IMR-90 (cell line): ENCODE results near the gene ERGIC1. TPM values are rescaled to one million over a fixed set of nuclear protein-coding genes. Genes with fewer than 3 reads are reported as not detected.

Experiments
- ATAC-seq: fragments of 200-7000 bp; cut with Tn5 transposase; 2 replicates; pipeline ENCODE4 v1.9.1; 2020; ENCODE audit warnings: low read depth, mild to moderate bottlenecking, moderate library complexity
- BruUV-seq: library from RNA; stranded (reverse); fragments of 400-500 nt; replicated peaks from 2 replicates; lab custom pipeline; 2021; lab: Mats Ljungman, UMichigan
- CTCF ChIA-PET: fragments of 300-600 bp; formaldehyde crosslinking; extraction: SDS; loops from one replicate; lab custom pipeline; 2021; ENCODE audit warnings: antibody characterized with exemption; lab: Yijun Ruan, JAX
- POLR2A ChIA-PET: fragments of 300-600 bp; sonication (Branson Sonifier 250); formaldehyde crosslinking; loops from one replicate; lab custom pipeline; 2022; ENCODE audit warnings: antibody characterized with exemption; ENCODE audit not compliant: unreplicated experiment; lab: Charles Lee
- DNase-seq: peaks from one replicate; pipeline ENCODE4 v3.0.0; 2013
- H2AFZ ChIP-seq: replicated peaks from 2 replicates; pipeline ENCODE3; 2013; ENCODE audit warnings: low read length, mild to moderate bottlenecking; ENCODE audit not compliant: poor library complexity
- H2AK5ac ChIP-seq: 2 replicates; pipeline ENCODE4 v1.6.1; 2013; ENCODE audit warnings: low read depth, low read length, inconsistent platforms
- H2AK9ac ChIP-seq: replicated peaks from 2 replicates; pipeline ENCODE3; 2013; ENCODE audit warnings: mild to moderate bottlenecking, low read depth, low read length, moderate library complexity; ENCODE audit not compliant: poor library complexity
- H2BK120ac ChIP-seq: 2 replicates; pipeline ENCODE4 v1.6.1; 2013; ENCODE audit warnings: low read depth, low read length, inconsistent platforms
- H2BK15ac ChIP-seq: 3 replicates; pipeline ENCODE4 v1.6.1; 2013; ENCODE audit warnings: low read depth, low read length, inconsistent platforms
- H2BK20ac ChIP-seq: 2 replicates; pipeline ENCODE4 v1.6.1; 2013; ENCODE audit warnings: low read depth, mild to moderate bottlenecking, inconsistent platforms, low read length, moderate library complexity
- H2BK5ac ChIP-seq: 2 replicates; pipeline ENCODE4 v1.6.1; 2013; ENCODE audit warnings: mild to moderate bottlenecking, low read depth, low read length, inconsistent platforms; ENCODE audit not compliant: poor library complexity, severe bottlenecking
- H3K14ac ChIP-seq: replicated peaks from 2 replicates; pipeline ENCODE4 v1.6.1; 2013; ENCODE audit warnings: low read depth, low read length, inconsistent platforms
- H3K18ac ChIP-seq: 2 replicates; pipeline ENCODE4 v1.6.1; 2013; ENCODE audit warnings: low read depth, low read length, control low read depth
- H3K23ac ChIP-seq: 2 replicates; pipeline ENCODE4 v1.6.1; 2013; ENCODE audit warnings: low read depth, low read length, inconsistent platforms
- H3K27ac ChIP-seq: 2 replicates; pipeline ENCODE4 v1.5.1; 2013; ENCODE audit warnings: mild to moderate bottlenecking, control low read depth, low read length; ENCODE audit not compliant: insufficient read depth
- H3K27me3 ChIP-seq: 2 replicates; pipeline ENCODE4 v1.6.1; 2013; ENCODE audit warnings: low read length; ENCODE audit not compliant: control insufficient read depth, insufficient read depth
- H3K36me3 ChIP-seq: 2 replicates; pipeline ENCODE4 v1.6.1; 2013; ENCODE audit warnings: low read length, mixed read lengths; ENCODE audit not compliant: control insufficient read depth, insufficient read depth
- H3K4ac ChIP-seq: 2 replicates; pipeline ENCODE4 v1.6.1; 2013; ENCODE audit warnings: low read depth, low read length, inconsistent platforms
- H3K4me1 ChIP-seq: 2 replicates; pipeline ENCODE4 v1.6.1; 2013; ENCODE audit warnings: low read length, mixed read lengths; ENCODE audit not compliant: control insufficient read depth, insufficient read depth
- H3K4me2 ChIP-seq: 2 replicates; pipeline ENCODE4 v1.6.1; 2013; ENCODE audit warnings: low read depth, mild to moderate bottlenecking, control low read depth, low read length, moderate library complexity
- H3K4me3 ChIP-seq: 2 replicates; pipeline ENCODE4 v1.5.1; 2013; ENCODE audit warnings: low read depth, mild to moderate bottlenecking, control low read depth, low read length, moderate library complexity; ENCODE audit not compliant: insufficient read depth
- H3K56ac ChIP-seq: 2 replicates; pipeline ENCODE4 v1.6.1; 2013; ENCODE audit warnings: low read length, inconsistent platforms; ENCODE audit not compliant: insufficient read depth; ENCODE audit errors: extremely low read depth
- H3K79me1 ChIP-seq, 2 experiments: 2 replicates each; pipeline ENCODE4 v1.6.1; 2013; ENCODE audit warnings: low read length in 2 of 2, inconsistent platforms in 1 of 2, low read depth in 1 of 2
- H3K9ac ChIP-seq: 2 replicates; pipeline ENCODE4 v1.6.1; 2013; ENCODE audit warnings: low read depth, low read length, control low read depth
- H3K9me1 ChIP-seq: 2 replicates; pipeline ENCODE4 v1.6.1; 2013; ENCODE audit warnings: low read length, inconsistent platforms; ENCODE audit not compliant: insufficient read depth
- H3K9me3 ChIP-seq: 2 replicates; pipeline ENCODE4 v1.6.1; 2013; ENCODE audit warnings: low read length; ENCODE audit not compliant: control insufficient read depth, insufficient read depth
- H4K20me1 ChIP-seq: 2 replicates; pipeline ENCODE4 v1.6.1; 2013; ENCODE audit warnings: low read length, inconsistent platforms; ENCODE audit not compliant: insufficient read depth
- H4K5ac ChIP-seq: 2 replicates; pipeline ENCODE4 v1.6.1; 2013; ENCODE audit warnings: mild to moderate bottlenecking, low read depth, low read length, control low read depth
- H4K8ac ChIP-seq, 2 experiments: 2 replicates each; pipeline ENCODE4 v1.6.1; 2013; ENCODE audit warnings: low read depth in 2 of 2, low read length in 2 of 2, control low read depth in 1 of 2, inconsistent platforms in 1 of 2
- H4K91ac ChIP-seq: 2 replicates; pipeline ENCODE4 v1.6.1; 2013; ENCODE audit warnings: low read depth, low read length, inconsistent platforms; ENCODE audit not compliant: insufficient read depth
- BHLHE40 ChIP-seq: fragments of 150-350 bp; IDR thresholded peaks from 2 replicates; pipeline ENCODE4 v1.6.1; 2016; ENCODE audit warnings: mild to moderate bottlenecking, low read depth, low read length
- CEBPB ChIP-seq: IDR thresholded peaks from 2 replicates; pipeline ENCODE4 v1.6.1; 2012; ENCODE audit warnings: low read depth, low read length, improper control_type of control experiment
- CHD1 ChIP-seq: IDR thresholded peaks from 2 replicates; pipeline ENCODE4 v1.6.1; 2012; ENCODE audit warnings: low read depth, low read length, improper control_type of control experiment
- CTCF ChIP-seq: conservative IDR thresholded peaks from 2 replicates; pipeline ENCODE4 v1.5.1; 2012; ENCODE audit warnings: mild to moderate bottlenecking, low read depth, low read length, improper control_type of control experiment
- ELK1 ChIP-seq: fragments of 150-350 bp; IDR thresholded peaks from 2 replicates; pipeline ENCODE4 v1.6.1; 2016; ENCODE audit warnings: low read depth, mild to moderate bottlenecking, low read length, moderate library complexity, borderline replicate concordance
- FOS ChIP-seq: fragments of 150-350 bp; IDR thresholded peaks from 2 replicates; pipeline ENCODE4 v1.6.1; 2016; ENCODE audit warnings: low read depth, low read length
- MAFK ChIP-seq: IDR thresholded peaks from 2 replicates; pipeline ENCODE4 v1.6.1; 2012; ENCODE audit warnings: low read depth, low read length, improper control_type of control experiment
- MAZ ChIP-seq: IDR thresholded peaks from 2 replicates; pipeline ENCODE4 v1.6.1; 2012; ENCODE audit warnings: low read depth, mild to moderate bottlenecking, low read length, improper control_type of control experiment, moderate library complexity, borderline replicate concordance
- MXI1 ChIP-seq: IDR thresholded peaks from 2 replicates; pipeline ENCODE4 v1.6.1; 2012; ENCODE audit warnings: low read depth, mild to moderate bottlenecking, low read length, moderate library complexity, borderline replicate concordance
- NFE2L2 ChIP-seq: fragments of 150-350 bp; IDR thresholded peaks from 2 replicates; pipeline ENCODE4 v1.6.1; 2016; ENCODE audit warnings: low read depth, mild to moderate bottlenecking, low read length
- POLR2A ChIP-seq: IDR thresholded peaks from 2 replicates; pipeline ENCODE4 v1.6.1; 2012; ENCODE audit warnings: mild to moderate bottlenecking, low read depth, low read length
- RAD21 ChIP-seq: IDR thresholded peaks from 2 replicates; pipeline ENCODE4 v1.6.1; 2012; ENCODE audit warnings: low read length, improper control_type of control experiment
- RCOR1 ChIP-seq: IDR thresholded peaks from 2 replicates; pipeline ENCODE4 v1.6.1; 2012; ENCODE audit warnings: mild to moderate bottlenecking, low read length, improper control_type of control experiment; ENCODE audit not compliant: insufficient replicate concordance
- RFX5 ChIP-seq: IDR thresholded peaks from 2 replicates; pipeline ENCODE4 v1.8.0; 2012; ENCODE audit warnings: low read depth, mild to moderate bottlenecking, low read length, moderate library complexity
- SMC3 ChIP-seq: fragments of 150-350 bp; IDR thresholded peaks from 2 replicates; pipeline ENCODE4 v1.6.1; 2016; ENCODE audit warnings: low read depth, mild to moderate bottlenecking, antibody characterized with exemption, low read length, moderate library complexity
- WGBS, 2 experiments: methylation state at CpG; one replicate each; pipeline versions ENCODE4 v1.1.5 to v1.1.7; 2013; ENCODE audit warnings: missing lambda C conversion rate in 2 of 2; ENCODE audit not compliant: insufficient read length in 1 of 2; ENCODE audit errors: extremely low coverage in 2 of 2; 5-methylcytosine and 5-hydroxymethylcytosine counted together
- dilution Hi-C: fragments of 300-500 bp; cut with HindIII; formaldehyde crosslinking; loops from one replicate; pipeline ENCODE4 v1.14.3; 2018; ENCODE audit warnings: low sequenced_read_pairs; ENCODE audit not compliant: unreplicated experiment
- in situ Hi-C: fragments of 300-500 bp; cut with MboI; formaldehyde crosslinking; loops from 3 replicates; pipeline ENCODE4 v1.14.3; 2019; ENCODE audit warnings: low sequenced_read_pairs, inconsistent platforms, mixed read lengths
- intact Hi-C: fragments of 100-400 bp; cut with micrococcal nuclease; formaldehyde crosslinking; loops from 2 replicates; pipeline ENCODE4 v1.10.0; 2022
- polyA plus RNA-seq, 3 experiments: library from polyadenylated mRNA; depleted of rRNA; stranded (reverse); fragments of >200 nt; gene quantifications; 2 replicates each; pipeline ENCODE4 v1.2.3, GENCODE V29; 2012; ENCODE audit warnings: low replicate concordance in 1 of 3
- total RNA-seq: library from RNA; depleted of rRNA; stranded (reverse); fragments of >200 nt; gene quantifications from 2 replicates; pipeline ENCODE4 v1.2.3, GENCODE V29; 2012
- TF ChIP-seq, protein P1 (sequence below): fragments of 150-350 bp; IDR thresholded peaks from 2 replicates; pipeline ENCODE4 v1.6.1; 2017; ENCODE audit warnings: mild to moderate bottlenecking, antibody characterized with exemption, low read length, low read depth

Gene ERGIC1
- total and polyA plus RNA-seq, 2 of the 4 experiments (the other 2 are of a cell fraction) = 134 to 192 TPM

- Histone ChIP-seq H3K4me2 (no peak overlapping the region), H3K4me1 (peaks cover 70% of the 10 kb centered on the region), H4K8ac (peak overlapping the region; percentile 23 to 75), H2AFZ (no peak overlapping the region), H3K4me3 (no peak overlapping the region), H3K18ac (0 out of 2 replicates have a peak overlapping the region, but pooled peaks have one; percentile 20), H3K9ac (no peak overlapping the region), H4K91ac (peak overlapping the region; percentile 87), H2BK20ac (peak overlapping the region; percentile 88; the same call in 1 of the 2 replicates), H3K27ac (peak overlapping the region; percentile 78), H3K4ac (peak overlapping the region; percentile 93), H3K27me3 (no peaks in the 10 kb centered on the region), H2AK9ac (peak overlapping the region; percentile 86), H3K14ac (peak overlapping the region; percentile 55), H3K56ac (peak overlapping the region; percentile 3; the same call in 1 of the 2 replicates), H2BK5ac (peak overlapping the region; percentile 87), H3K79me1 (peaks cover 30 to 95% of the 10 kb centered on the region in 2 experiments), H3K36me3 (peaks cover 6% of the 10 kb centered on the region), H4K5ac (peak overlapping the region; percentile 18; the same call in 1 of the 2 replicates), H2BK120ac (peak overlapping the region; percentile 94), H3K9me1 (peaks cover 69% of the 10 kb centered on the region), H2AK5ac (peak overlapping the region; percentile 94), H3K23ac (peak overlapping the region; percentile 24; the same call in 1 of the 2 replicates), H3K9me3 (no peaks in the 10 kb centered on the region), H4K20me1 (peaks cover 6% of the 10 kb centered on the region; the same call in 1 of the 2 replicates), H2BK15ac (peak overlapping the region; percentile 86)
- ChIA-PET CTCF (interaction anchor here (0.7 kb wide), 1 partner anchor 27 kb away, joined by 3 read pairs; no protein-coding TSS in a partner anchor), POLR2A (no interaction called here)
- in situ Hi-C loops (no loop called here), dilution Hi-C loops (no loop called here), intact Hi-C loops (loop anchor here (2.0 kb wide), 1 partner anchor 85 kb away; no protein-coding TSS in a partner anchor)
- ATAC-seq (no peak), DNase-seq (no peak)
- TF ChIP-seq, protein P1, sequence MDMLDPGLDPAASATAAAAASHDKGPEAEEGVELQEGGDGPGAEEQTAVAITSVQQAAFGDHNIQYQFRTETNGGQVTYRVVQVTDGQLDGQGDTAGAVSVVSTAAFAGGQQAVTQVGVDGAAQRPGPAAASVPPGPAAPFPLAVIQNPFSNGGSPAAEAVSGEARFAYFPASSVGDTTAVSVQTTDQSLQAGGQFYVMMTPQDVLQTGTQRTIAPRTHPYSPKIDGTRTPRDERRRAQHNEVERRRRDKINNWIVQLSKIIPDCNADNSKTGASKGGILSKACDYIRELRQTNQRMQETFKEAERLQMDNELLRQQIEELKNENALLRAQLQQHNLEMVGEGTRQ = no peak
- TF ChIP-seq SMC3 = no peak
- no peak for TF ChIP-seq NFE2L2
- no peak for TF ChIP-seq ELK1
- no peak for TF ChIP-seq RCOR1
- no peak for TF ChIP-seq CHD1
- no peak for TF ChIP-seq MXI1
- TF ChIP-seq POLR2A = no peak
- TF ChIP-seq RAD21 = no peak
- TF ChIP-seq FOS = no peak
- no peak for TF ChIP-seq CEBPB
- no peak for TF ChIP-seq CTCF
- TF ChIP-seq MAZ = no peak
- no peak for TF ChIP-seq BHLHE40
- TF ChIP-seq MAFK = no peak
- TF ChIP-seq RFX5 = no peak
- 89% methylated on average over 5 of the region's 7 CpGs; no CpG with 5 or more reads in 1 of the 2 experiments for WGBS, 2 experiments
- no TSS peak for BruUV-seq
Measured at GRCh38 chr5:172857982-172858381, 23.9 kb downstream of the ERGIC1 start.
